H1 (cell line): Measurements from ENCODE around the gene TPPP. TPM values are rescaled to one million over a fixed set of nuclear protein-coding genes. Genes with fewer than 3 reads are reported as not detected.
"Not testable (repeated sequence)": the region's sequence is repeated elsewhere in the genome, so short reads cannot be mapped to it uniquely, and the experiment has no call there.

Experiments
- CTCF ChIA-PET: fragments of 300-600 bp; sonication (Branson Sonifier 250); formaldehyde crosslinking; loops from one replicate; lab custom pipeline; 2021; ENCODE audit not compliant: partially characterized antibody; lab: Charles Lee
- POLR2A ChIA-PET: fragments of 300-600 bp; sonication (Branson Sonifier 250); formaldehyde crosslinking; loops from one replicate; lab custom pipeline; 2021; ENCODE audit warnings: inconsistent platforms; ENCODE audit not compliant: partially characterized antibody; lab: Charles Lee
- DNase-seq, 2 experiments: peaks; one replicate each; pipeline versions ENCODE4 v3.0.0 to v3.0.0-alpha.2; 2010 to 2022; ENCODE audit warnings: low spot score in 2 of 2, low read depth in 1 of 2, mixed read lengths in 1 of 2
- FAIRE-seq: peaks from 2 replicates; lab custom pipeline; 2011; peaks lifted over from hg19 to GRCh38; lab: Jason Lieb, UNC
- H2AFZ ChIP-seq: 2 replicates; pipeline ENCODE4 v1.8.1; 2012; ENCODE audit warnings: low read length, inconsistent platforms
- H2AK5ac ChIP-seq: 2 replicates; pipeline ENCODE4 v1.6.1; 2013; ENCODE audit warnings: low read depth, low read length
- H2BK120ac ChIP-seq: replicated peaks from 2 replicates; pipeline ENCODE3; 2013; ENCODE audit warnings: low read depth, low read length, inconsistent platforms
- H2BK12ac ChIP-seq: 2 replicates; pipeline ENCODE4 v1.6.1; 2013; ENCODE audit warnings: low read depth, low read length
- H2BK15ac ChIP-seq: 2 replicates; pipeline ENCODE4 v1.6.1; 2013; ENCODE audit warnings: low read length
- H2BK20ac ChIP-seq: 2 replicates; pipeline ENCODE4 v1.6.1; 2013; ENCODE audit warnings: low read length
- H2BK5ac ChIP-seq: 2 replicates; pipeline ENCODE4 v1.6.1; 2013; ENCODE audit warnings: low read depth, low read length
- H3K14ac ChIP-seq: 2 replicates; pipeline ENCODE4 v1.6.1; 2013; ENCODE audit warnings: inconsistent platforms; ENCODE audit not compliant: insufficient read length
- H3K18ac ChIP-seq: 2 replicates; pipeline ENCODE4 v1.6.1; 2013; ENCODE audit warnings: low read length; ENCODE audit errors: extremely low read depth
- H3K23ac ChIP-seq: 2 replicates; pipeline ENCODE4 v1.6.1; 2013; ENCODE audit warnings: inconsistent platforms; ENCODE audit not compliant: insufficient read length
- H3K23me2 ChIP-seq: 2 replicates; pipeline ENCODE4 v1.6.1; 2013; ENCODE audit warnings: low read depth, low read length
- H3K27ac ChIP-seq: 2 replicates; pipeline ENCODE4 v1.6.1; 2011; ENCODE audit warnings: low read depth, low read length, inconsistent platforms
- H3K27me3 ChIP-seq, 4 experiments: replicated peaks in 1 of 4; 1 replicate in 1 of 4; 2 replicates in 3 of 4; pipeline versions ENCODE4 v1.6.1 to v1.8.1; 2011 to 2013; ENCODE audit warnings: low read length in 3 of 4, mild to moderate bottlenecking in 3 of 4, inconsistent platforms in 2 of 4, mixed read lengths in 2 of 4, moderate library complexity in 1 of 4; ENCODE audit not compliant: control insufficient read depth in 3 of 4, insufficient read depth in 3 of 4; ENCODE audit errors: extremely low read depth in 1 of 4
- H3K36me3 ChIP-seq, 4 experiments: 2 replicates each; pipeline versions ENCODE4 v1.6.1 to v1.8.1; 2011 to 2013; ENCODE audit warnings: mild to moderate bottlenecking in 4 of 4, low read length in 3 of 4, moderate library complexity in 2 of 4, control low read depth in 1 of 4, inconsistent platforms in 1 of 4; ENCODE audit not compliant: insufficient read depth in 4 of 4, control insufficient read depth in 2 of 4
- H3K4ac ChIP-seq: replicated peaks from 2 replicates; pipeline ENCODE3; 2013; ENCODE audit warnings: low read length, low read depth, mixed read lengths, inconsistent platforms; ENCODE audit not compliant: insufficient read length
- H3K4me1 ChIP-seq, 4 experiments: replicated peaks in 1 of 4; 1 replicate in 1 of 4; 2 replicates in 3 of 4; pipeline versions ENCODE4 v1.6.1 to v1.8.1; 2011 to 2013; ENCODE audit warnings: low read length in 3 of 4, inconsistent platforms in 2 of 4, mixed read lengths in 1 of 4; ENCODE audit not compliant: insufficient read depth in 4 of 4, control insufficient read depth in 3 of 4
- H3K4me2 ChIP-seq, 2 experiments: 2 replicates each; pipeline versions ENCODE4 v1.6.1 to v1.8.1; 2011 to 2013; ENCODE audit warnings: low read depth in 2 of 2, low read length in 2 of 2, control low read depth in 1 of 2, inconsistent platforms in 1 of 2, mild to moderate bottlenecking in 1 of 2; ENCODE audit not compliant: insufficient read depth in 1 of 2
- H3K4me3 ChIP-seq, 4 experiments: fragments of 200-600, 300-600 bp in 1 of 4; sonication (generic), shearing (Covaris generic), sonication (Bioruptor Twin) in 1 of 4; 2 replicates each; pipeline versions ENCODE4 v1.5.1 to v1.8.1; 2011 to 2016; ENCODE audit warnings: low read length in 4 of 4, low read depth in 3 of 4, control low read depth in 2 of 4, inconsistent platforms in 2 of 4, mild to moderate bottlenecking in 2 of 4, mixed read lengths in 1 of 4, moderate library complexity in 1 of 4; ENCODE audit not compliant: insufficient read depth in 2 of 4; ENCODE audit errors: extremely low read depth in 1 of 4
- H3K56ac ChIP-seq: replicated peaks from 2 replicates; pipeline ENCODE3; 2013; ENCODE audit warnings: low read depth, mild to moderate bottlenecking, mixed read lengths, low read length, inconsistent platforms; ENCODE audit not compliant: insufficient read length
- H3K79me1 ChIP-seq: 2 replicates; pipeline ENCODE4 v1.6.1; 2013; ENCODE audit warnings: low read depth, low read length, control low read depth
- H3K79me2 ChIP-seq, 2 experiments: 2 replicates each; pipeline versions ENCODE4 v1.6.1 to v1.8.1; 2012 to 2013; ENCODE audit warnings: low read length in 2 of 2, mild to moderate bottlenecking in 2 of 2, inconsistent platforms in 1 of 2; ENCODE audit not compliant: insufficient read depth in 2 of 2, control insufficient read depth in 1 of 2
- H3K9ac ChIP-seq, 4 experiments: replicated peaks in 1 of 4; 1 replicate in 1 of 4; 2 replicates in 3 of 4; pipeline versions ENCODE4 v1.6.1 to v1.8.1; 2011 to 2013; ENCODE audit warnings: low read depth in 3 of 4, low read length in 3 of 4, control low read depth in 2 of 4, mild to moderate bottlenecking in 2 of 4, moderate library complexity in 2 of 4, inconsistent platforms in 1 of 4; ENCODE audit errors: extremely low read depth in 1 of 4
- H3K9me3 ChIP-seq, 2 experiments: 2 replicates each; pipeline versions ENCODE4 v1.6.1 to v1.8.1; 2012 to 2013; ENCODE audit warnings: mild to moderate bottlenecking in 2 of 2, moderate library complexity in 2 of 2, control low read depth in 1 of 2, inconsistent platforms in 1 of 2, low read depth in 1 of 2, low read length in 1 of 2, mixed read lengths in 1 of 2; ENCODE audit not compliant: insufficient read depth in 2 of 2
- H4K20me1 ChIP-seq, 2 experiments: replicated peaks in 1 of 2; 2 replicates each; pipeline versions ENCODE3 to v1.8.1; 2011 to 2013; ENCODE audit warnings: inconsistent platforms in 2 of 2, low read length in 2 of 2, mild to moderate bottlenecking in 1 of 2; ENCODE audit not compliant: insufficient read depth in 2 of 2, control insufficient read depth in 1 of 2
- H4K5ac ChIP-seq: 2 replicates; pipeline ENCODE4 v1.6.1; 2013; ENCODE audit warnings: low read length, low read depth, mixed read lengths, inconsistent platforms; ENCODE audit not compliant: insufficient read length
- H4K8ac ChIP-seq: 2 replicates; pipeline ENCODE4 v1.8.0; 2013; ENCODE audit warnings: mild to moderate bottlenecking, moderate library complexity, low read length, inconsistent platforms; ENCODE audit not compliant: insufficient read depth; ENCODE audit errors: extremely low read depth
- H4K91ac ChIP-seq: replicated peaks from 2 replicates; pipeline ENCODE3; 2013; ENCODE audit warnings: low read length, mixed read lengths, inconsistent platforms; ENCODE audit not compliant: insufficient read length
- RAD21 ChIP-seq, 2 experiments: IDR thresholded peaks in 1 of 2; conservative IDR thresholded peaks in 1 of 2; 2 replicates each; pipeline ENCODE4 v1.6.1; 2011; ENCODE audit warnings: low read depth in 2 of 2, low read length in 2 of 2, improper control_type of control experiment in 1 of 2, inconsistent platforms in 1 of 2, mild to moderate bottlenecking in 1 of 2, moderate library complexity in 1 of 2
- WGBS, 2 experiments: shearing (Covaris generic) in 1 of 2; methylation state at CpG; one replicate each; pipeline versions ENCODE4 v1.1.6 to v1.1.7; 2013 to 2015; ENCODE audit warnings: low lambda C conversion rate in 2 of 2, mixed read lengths in 2 of 2, inconsistent platforms in 1 of 2, low coverage in 1 of 2, missing lambda C conversion rate in 1 of 2; ENCODE audit not compliant: insufficient replicate concordance in 2 of 2, insufficient coverage in 1 of 2, insufficient read length in 1 of 2; ENCODE audit errors: extremely low coverage in 1 of 2, missing lambda C conversion rate in 1 of 2; 5-methylcytosine and 5-hydroxymethylcytosine counted together
- polyA plus RNA-seq, 7 experiments: library from polyadenylated mRNA; depleted of rRNA in 3 of 7; stranded (reverse) in 5 of 7; unstranded in 2 of 7; fragments of >200 nt in 5 of 7; fragments of 200-250 nt in 2 of 7; gene quantifications; 1 replicate in 5 of 7; 2 replicates in 1 of 7; 4 replicates in 1 of 7; pipeline versions ENCODE4 v1.2.1 to v1.2.3, GENCODE V29; 2011 to 2013; ENCODE audit warnings: missing spikeins in 2 of 7, mixed read lengths in 2 of 7
- total RNA-seq: library from RNA; stranded (reverse); fragmentation: NEBNext Ultra II Directional; extraction: Animal tissue kit (Norgen Biotek cat#: 25700); gene quantifications from 2 replicates; pipeline ENCODE4 v1.2.1, GENCODE V29; 2021

The TPPP gene
- total and polyA plus RNA-seq, 2 of the 8 experiments (the other 6 are each of a cell fraction or from before 2014, with no cell fraction given), result 0.36 to 0.93 TPM

- H4K5ac ChIP-seq, H2BK12ac ChIP-seq, H3K4me1 ChIP-seq, H2BK15ac ChIP-seq, CTCF ChIA-PET, H3K27me3 ChIP-seq, H3K36me3 ChIP-seq, POLR2A ChIA-PET, H2BK5ac ChIP-seq, H3K14ac ChIP-seq, H2BK120ac ChIP-seq, H3K79me2 ChIP-seq, H4K8ac ChIP-seq, H3K23ac ChIP-seq, H3K27ac ChIP-seq, DNase-seq, H3K56ac ChIP-seq, H3K79me1 ChIP-seq, H4K20me1 ChIP-seq, H2AK5ac ChIP-seq, H3K18ac ChIP-seq, H3K9ac ChIP-seq: not testable (repeated sequence)
- peak; percentile 82 for FAIRE-seq
- WGBS, 2 experiments, result 69% methylated on average over 3 of the region's 3 CpGs; no CpG with 5 or more reads in 1 of the 2 experiments
- peak in 1 of 2 experiments; percentile 6; a peak in 1 of 4 replicates for TF ChIP-seq RAD21 (IDR thresholded peaks at IDR 0.05 in 1 of 2, conservative IDR thresholded peaks at IDR 0.05 in 1 of 2; ENCODE audit: low read depth in 2 of 2, low read length in 2 of 2)
- TF ChIP-seq, all 59 proteins: peak for 1; not testable (repeated sequence) for 58
- not testable (repeated sequence) for H2BK20ac ChIP-seq, H4K91ac ChIP-seq, H3K4me2 ChIP-seq, H3K23me2 ChIP-seq, H3K4ac ChIP-seq, H3K4me3 ChIP-seq, H2AFZ ChIP-seq
- peaks cover 6 to 11% of the 10 kb centered on the region in 2 experiments for H3K9me3 ChIP-seq
Observed at GRCh38 chr5:713686-714085, 20.5 kb upstream of the TPPP start.
